Chondrocyte (in vitro differentiated cells): ENCODE measurements around the gene BPNT1. TPM values are rescaled to one million over a fixed set of nuclear protein-coding genes. Genes with fewer than 3 reads are reported as not detected.

Experiments
- DNase-seq: peaks from one replicate; pipeline ENCODE4 v3.0.0; 2021; ENCODE audit warnings: mixed read lengths, low spot score
- H3K27ac Mint-ChIP-seq: one replicate; pipeline ENCODE4 v1.8.0; 2021; ENCODE audit warnings: mild to moderate bottlenecking, moderate library complexity, mixed read lengths; ENCODE audit not compliant: unreplicated experiment
- H3K27me3 Mint-ChIP-seq: 2 replicates; pipeline ENCODE4 v1.8.0; 2021; ENCODE audit warnings: low read depth, mixed read lengths
- H3K36me3 Mint-ChIP-seq: 2 replicates; pipeline ENCODE4 v1.8.0; 2021; ENCODE audit warnings: low read depth, mixed read lengths
- H3K4me1 Mint-ChIP-seq: 2 replicates; pipeline ENCODE4 v1.8.0; 2021; ENCODE audit warnings: low read depth, mild to moderate bottlenecking, mixed read lengths
- H3K4me3 Mint-ChIP-seq: one replicate; pipeline ENCODE4 v1.8.0; 2021; ENCODE audit warnings: mild to moderate bottlenecking, moderate library complexity, mixed read lengths; ENCODE audit not compliant: unreplicated experiment
- H3K9me3 Mint-ChIP-seq: 2 replicates; pipeline ENCODE4 v1.8.0; 2021; ENCODE audit warnings: low read depth, mixed read lengths
- long read RNA-seq: library from polyadenylated mRNA; stranded (forward); transcript quantifications from one replicate; pipeline ENCODE4 v2.0.0, GENCODE V29; 2021
- total RNA-seq: library from RNA; stranded (reverse); gene quantifications from 3 replicates; pipeline ENCODE4 v1.2.1, GENCODE V29; 2021
- TF ChIP-seq, protein P1 (sequence below): fragments of 200-600 bp; sonication (generic); IDR thresholded peaks from 2 replicates; pipeline ENCODE4 v1.5.0; 2021; ENCODE audit warnings: antibody characterized with exemption, mild to moderate bottlenecking, moderate library complexity

BPNT1 gene, protein sequence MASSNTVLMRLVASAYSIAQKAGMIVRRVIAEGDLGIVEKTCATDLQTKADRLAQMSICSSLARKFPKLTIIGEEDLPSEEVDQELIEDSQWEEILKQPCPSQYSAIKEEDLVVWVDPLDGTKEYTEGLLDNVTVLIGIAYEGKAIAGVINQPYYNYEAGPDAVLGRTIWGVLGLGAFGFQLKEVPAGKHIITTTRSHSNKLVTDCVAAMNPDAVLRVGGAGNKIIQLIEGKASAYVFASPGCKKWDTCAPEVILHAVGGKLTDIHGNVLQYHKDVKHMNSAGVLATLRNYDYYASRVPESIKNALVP
- total RNA-seq = 16.3 to 26.5 TPM (median 16.9 TPM) in 3 replicates
- long read RNA-seq, partial matches to known transcripts = 1 of 5 reads
- long read RNA-seq, other reads (novel, unspliced or antisense) = 0 of 5 reads

DNA sequence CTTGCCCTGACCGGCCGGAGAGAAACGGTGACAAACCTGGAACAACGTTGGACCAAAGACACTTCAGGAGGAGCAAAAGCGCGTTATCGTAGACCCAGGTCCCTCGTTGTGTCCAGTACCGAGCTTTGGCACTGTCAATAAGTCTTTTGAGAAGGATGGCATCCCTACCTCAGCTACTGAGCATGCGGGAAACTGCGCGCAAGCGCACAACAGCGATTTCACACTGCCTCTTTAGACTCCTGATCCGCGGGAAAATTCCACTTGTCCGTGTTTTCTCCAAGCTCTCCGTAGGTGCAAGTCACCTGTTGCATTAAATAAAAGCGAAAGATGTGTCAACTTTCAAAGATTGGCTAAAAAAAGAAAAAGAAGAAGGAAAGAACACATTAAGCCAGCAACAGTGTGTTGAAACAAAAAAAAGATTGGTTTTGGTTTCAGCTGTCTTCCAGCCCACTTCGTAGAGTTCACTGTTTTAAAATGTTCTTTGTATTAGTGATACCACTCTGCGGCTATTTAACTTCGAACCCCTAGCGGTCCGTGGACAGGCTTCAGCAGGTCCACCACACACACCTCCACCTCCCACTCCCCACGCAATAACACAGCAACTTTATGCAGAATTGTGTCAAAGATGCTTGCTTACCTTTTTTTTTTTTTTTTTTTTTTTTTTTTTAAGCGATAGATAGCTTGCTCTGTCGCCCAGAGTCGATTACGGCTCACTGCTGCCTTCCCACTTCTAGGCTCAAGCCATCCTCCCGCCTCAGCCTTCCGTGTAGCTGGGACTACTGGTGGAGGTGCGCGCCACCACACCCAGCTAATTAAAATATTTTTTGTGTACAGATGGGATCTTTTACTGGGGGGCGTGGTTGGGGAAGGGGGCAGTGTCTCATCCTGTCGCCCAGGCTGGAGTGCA is at the start of gene BPNT1:
Gene BPNT1 (minus strand): TSS at position 139 of the 907 bp plus-strand sequence. CDS start 9,942 bp downstream, outside the sequence.
- TF ChIP-seq, protein P1, sequence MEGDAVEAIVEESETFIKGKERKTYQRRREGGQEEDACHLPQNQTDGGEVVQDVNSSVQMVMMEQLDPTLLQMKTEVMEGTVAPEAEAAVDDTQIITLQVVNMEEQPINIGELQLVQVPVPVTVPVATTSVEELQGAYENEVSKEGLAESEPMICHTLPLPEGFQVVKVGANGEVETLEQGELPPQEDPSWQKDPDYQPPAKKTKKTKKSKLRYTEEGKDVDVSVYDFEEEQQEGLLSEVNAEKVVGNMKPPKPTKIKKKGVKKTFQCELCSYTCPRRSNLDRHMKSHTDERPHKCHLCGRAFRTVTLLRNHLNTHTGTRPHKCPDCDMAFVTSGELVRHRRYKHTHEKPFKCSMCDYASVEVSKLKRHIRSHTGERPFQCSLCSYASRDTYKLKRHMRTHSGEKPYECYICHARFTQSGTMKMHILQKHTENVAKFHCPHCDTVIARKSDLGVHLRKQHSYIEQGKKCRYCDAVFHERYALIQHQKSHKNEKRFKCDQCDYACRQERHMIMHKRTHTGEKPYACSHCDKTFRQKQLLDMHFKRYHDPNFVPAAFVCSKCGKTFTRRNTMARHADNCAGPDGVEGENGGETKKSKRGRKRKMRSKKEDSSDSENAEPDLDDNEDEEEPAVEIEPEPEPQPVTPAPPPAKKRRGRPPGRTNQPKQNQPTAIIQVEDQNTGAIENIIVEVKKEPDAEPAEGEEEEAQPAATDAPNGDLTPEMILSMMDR = peak; percentile 22
- H3K9me3 Mint-ChIP-seq = no peaks in the 10 kb centered on the region
- no peaks in the 10 kb centered on the region for H3K27me3 Mint-ChIP-seq
- no peaks in the 10 kb centered on the region for H3K36me3 Mint-ChIP-seq
- peak; percentile 96 for DNase-seq
- H3K4me3 Mint-ChIP-seq = peak within 1 kb of the TSS; percentile 91
- H3K4me1 Mint-ChIP-seq = peaks cover 19% of the 10 kb centered on the region
- peak within 1 kb of the TSS; percentile 71 for H3K27ac Mint-ChIP-seq

DNA sequence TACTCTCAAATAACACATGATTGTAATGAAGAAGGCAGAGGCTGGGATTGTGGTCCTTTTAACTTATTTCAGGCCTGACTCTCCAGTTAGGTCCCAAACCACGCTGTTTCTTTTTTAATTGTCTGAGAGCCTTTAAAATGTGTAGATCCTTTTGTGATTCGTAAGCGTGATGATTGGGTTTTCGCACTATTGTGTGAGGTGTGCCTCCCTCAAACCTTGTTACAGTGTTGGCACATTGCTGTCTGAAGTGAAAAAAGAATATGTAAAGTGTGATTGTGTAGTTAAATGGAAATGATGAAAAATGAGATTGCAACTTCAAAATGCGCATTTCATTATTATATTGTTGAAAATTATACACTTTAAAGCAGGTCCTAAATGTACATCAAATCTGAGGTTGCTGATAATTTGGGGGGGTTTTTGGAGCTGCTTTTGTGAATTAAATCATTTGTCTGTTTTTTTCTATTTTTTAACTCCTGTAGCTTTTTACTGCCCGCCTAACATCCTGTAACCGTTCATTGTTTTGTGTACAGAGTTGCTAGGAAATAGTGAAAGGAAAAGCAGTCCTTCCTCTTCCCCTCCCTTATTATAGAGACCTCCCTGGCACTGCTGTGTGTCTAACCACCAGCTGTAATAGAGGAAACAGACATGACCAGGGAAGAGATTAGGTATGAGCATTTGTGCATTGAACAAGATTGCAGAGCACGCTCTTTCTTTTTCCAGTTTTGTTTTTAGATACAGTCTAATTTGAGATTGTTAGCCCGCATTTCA is 47.6 kb upstream of the BPNT1 start:
- Mint-ChIP-seq H3K9me3 (no peaks in the 10 kb centered on the region), H3K27ac (no peak overlapping the region), H3K36me3 (peaks cover 35% of the 10 kb centered on the region), H3K4me3 (no peak overlapping the region), H3K4me1 (peaks cover 8% of the 10 kb centered on the region), H3K27me3 (no peaks in the 10 kb centered on the region)
- no peak for DNase-seq
- TF ChIP-seq, protein P1 = no peak

DNA sequence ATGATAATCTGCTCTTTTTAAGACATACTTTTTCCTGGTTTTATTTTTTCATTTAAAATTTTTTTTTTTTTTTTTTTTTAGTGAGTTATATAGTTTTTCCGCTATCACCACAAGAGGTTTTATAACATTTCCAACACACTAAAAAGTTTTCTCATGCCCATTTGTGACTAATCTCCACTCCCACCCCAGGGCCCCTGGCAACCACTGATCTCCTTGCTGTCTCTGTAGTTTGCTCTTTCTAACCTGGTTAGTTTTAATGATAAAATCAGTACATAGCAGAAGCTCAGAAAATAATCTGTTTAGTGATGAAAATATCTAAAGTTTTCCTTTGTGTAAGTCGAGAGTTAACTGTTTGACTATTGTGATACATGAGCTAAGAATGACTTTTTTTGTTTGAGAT is 46.2 kb upstream of the BPNT1 start:
- no peaks in the 10 kb centered on the region for H3K27me3 Mint-ChIP-seq

DNA sequence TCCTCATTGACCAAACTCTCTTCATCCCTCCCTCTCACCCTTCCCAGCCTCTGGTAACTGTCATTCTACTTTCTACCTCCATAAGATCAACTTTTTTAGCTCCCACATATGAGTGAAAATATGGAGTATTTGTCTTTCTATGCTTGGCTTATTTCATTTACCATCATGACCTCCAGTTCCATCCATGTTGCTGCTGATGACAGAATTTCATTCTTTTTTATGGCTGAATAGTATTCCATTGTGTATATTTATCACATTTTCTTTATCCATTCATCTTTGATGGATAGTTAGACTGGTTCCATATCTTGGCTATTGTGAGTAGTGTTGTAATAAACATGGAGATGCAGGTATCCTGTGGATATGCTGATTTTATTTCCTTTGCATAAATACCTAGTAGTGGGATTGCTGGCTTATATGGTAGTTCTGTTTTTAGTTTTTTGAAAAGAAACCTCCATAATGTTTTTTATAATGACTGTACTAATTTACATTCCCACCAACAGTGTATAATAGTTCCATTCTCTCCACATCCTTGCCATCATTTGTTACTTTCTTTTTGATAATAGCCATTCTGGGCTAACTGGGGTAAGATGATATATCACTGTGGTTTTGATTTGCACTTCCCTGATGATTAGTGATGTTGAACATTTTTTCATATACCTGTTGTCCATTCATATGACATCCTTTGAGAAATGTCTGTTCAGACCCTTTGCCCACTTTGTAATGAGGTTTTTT is 40.1 kb upstream of the BPNT1 start:
- Mint-ChIP-seq H3K27me3 (no peaks in the 10 kb centered on the region), H3K36me3 (peaks cover 27% of the 10 kb centered on the region), H3K27ac (no peak overlapping the region), H3K4me3 (no peak overlapping the region), H3K9me3 (peaks cover 5% of the 10 kb centered on the region), H3K4me1 (peaks cover 2% of the 10 kb centered on the region)
- DNase-seq = no peak
- TF ChIP-seq, protein P1 = no peak

More for the DNA sequence above, 46.2 kb upstream of the BPNT1 start:
- Mint-ChIP-seq H3K9me3 (no peaks in the 10 kb centered on the region), H3K27ac (no peak overlapping the region), H3K4me1 (peaks cover 8% of the 10 kb centered on the region), H3K4me3 (no peak overlapping the region), H3K36me3 (peaks cover 29% of the 10 kb centered on the region)
- TF ChIP-seq, protein P1 = no peak
- no peak for DNase-seq
